Psoas muscle (tissue), 8 donors: ENCODE measurements around the gene CHST5. TPM values are rescaled to one million over a fixed set of nuclear protein-coding genes. Genes with fewer than 3 reads are reported as not detected.

ENCODE experiments used
- ATAC-seq, 4 donors: fragments of 200-7000 bp; cut with Tn5 transposase; one replicate each; pipeline ENCODE4 v1.9.1; 2020; ENCODE audit warnings: moderate library complexity in 3 of 4, mild to moderate bottlenecking in 2 of 4
- DNase-seq, 2 donors: peaks; one replicate each; pipeline ENCODE4 v3.0.0-alpha.2; 2020
- H3K27ac ChIP-seq: fragments of 200-600 bp; one replicate; pipeline ENCODE4 v1.8.0; 2022
- H3K27me3 ChIP-seq, 3 donors: fragments of 200-600 bp in 1 of 3; one replicate each; pipeline versions ENCODE4 v1.6.1 to v1.8.0; 2013 to 2022; ENCODE audit warnings: low read length in 2 of 3, mild to moderate bottlenecking in 2 of 3, moderate library complexity in 1 of 3; ENCODE audit not compliant: insufficient read depth in 3 of 3
- H3K36me3 ChIP-seq, 2 donors: fragments of 200-600 bp in 1 of 2; one replicate each; pipeline versions ENCODE4 v1.6.1 to v1.8.0; 2013 to 2022; ENCODE audit warnings: low read depth in 1 of 2, mild to moderate bottlenecking in 1 of 2, moderate library complexity in 1 of 2; ENCODE audit not compliant: insufficient read depth in 1 of 2
- H3K4me1 ChIP-seq: fragments of 200-600 bp; one replicate; pipeline ENCODE4 v1.8.0; 2022
- H3K4me3 ChIP-seq: fragments of 200-600 bp; one replicate; pipeline ENCODE4 v1.8.0; 2022; ENCODE audit warnings: mild to moderate bottlenecking
- H3K9me3 ChIP-seq: fragments of 200-600 bp; one replicate; pipeline ENCODE4 v1.8.0; 2022
- WGBS, 3 donors: extraction: QIAGEN DNeasy Blood & Tissue Kit; methylation state at CpG; one replicate each; pipeline versions ENCODE4 v1.1.6 to v1.1.7; 2013; 5-methylcytosine and 5-hydroxymethylcytosine counted together
- intact Hi-C, 2 donors: fragments of 100-400 bp; cut with DNase I; formaldehyde crosslinking; loops; one replicate each; pipeline versions ENCODE4 v1.11.0 to v1.14.2; 2022
- polyA plus RNA-seq, 3 donors: library from polyadenylated mRNA; stranded (reverse); fragments of 200-250 nt; gene quantifications; one replicate each; pipeline ENCODE4 v1.2.3, GENCODE V29; 2013
- total RNA-seq, 4 donors: library from RNA; stranded (reverse); fragmentation: NEBNext Ultra II Directional in 2 of 4; extraction: Animal tissue kit (Norgen Biotek cat#: 25700) in 2 of 4; gene quantifications; one replicate each; pipeline versions ENCODE4 v1.2.1 to v1.2.4, GENCODE V29; 2021 to 2023
- TF ChIP-seq, protein P1 (sequence below): fragments of 200-600 bp; IDR thresholded peaks from one replicate; pipeline ENCODE4 v1.8.0; 2022; ENCODE audit warnings: antibody characterized with exemption
- donor health status: healthy with polysubstance abuse.
- donor health status: DM: no; HTN: no; CAD: no; lungs with moderate emphysema.
- donor health status: Bipolar disorder and iron deficiency.
- donor health status: healthy.
- donor health status: DM: yes; HTN: yes; CAD: no.
- donor health status: DM: no; HTN: no; CAD: no.
- donor health status: DM: no; HTN: no; CAD: no.
- donor health status: DM: yes; HTN: yes; CAD: no.

Gene CHST5
- total and polyA plus RNA-seq, 7 donors = 0.04 to 0.27 (median 0.14) TPM; not detected in 4

DNA sequence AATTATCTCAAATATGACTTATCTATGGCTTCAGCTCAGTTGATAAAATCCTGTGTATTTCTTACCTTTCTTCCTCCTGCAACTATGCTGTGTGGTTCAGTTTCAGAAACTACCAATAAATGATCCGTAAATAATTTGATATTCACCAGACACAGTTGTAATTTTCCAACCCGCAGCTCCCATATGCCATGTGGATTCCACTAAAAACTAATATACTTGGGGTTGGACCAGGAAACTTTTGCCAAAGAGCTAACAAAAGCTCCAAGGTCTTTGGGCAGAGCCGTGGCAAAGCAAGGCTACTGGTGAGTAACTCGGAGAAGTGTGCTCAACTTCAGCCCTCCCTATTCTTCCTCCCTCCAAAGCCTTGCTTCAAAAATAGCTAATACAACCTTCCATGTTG is 38.4 kb downstream of the CHST5 start:
- intact Hi-C loops = no loop called here
- 49 to 67% (median 52%) methylated on average over 4 of the region's 4 CpGs for WGBS, 3 donors
- H3K9me3 ChIP-seq = no peaks in the 10 kb centered on the region
- H3K36me3 ChIP-seq = no peaks in the 10 kb centered on the region
- H3K4me3 ChIP-seq = no peak overlapping the region
- H3K27ac ChIP-seq = no peak overlapping the region
- TF ChIP-seq, protein P1, sequence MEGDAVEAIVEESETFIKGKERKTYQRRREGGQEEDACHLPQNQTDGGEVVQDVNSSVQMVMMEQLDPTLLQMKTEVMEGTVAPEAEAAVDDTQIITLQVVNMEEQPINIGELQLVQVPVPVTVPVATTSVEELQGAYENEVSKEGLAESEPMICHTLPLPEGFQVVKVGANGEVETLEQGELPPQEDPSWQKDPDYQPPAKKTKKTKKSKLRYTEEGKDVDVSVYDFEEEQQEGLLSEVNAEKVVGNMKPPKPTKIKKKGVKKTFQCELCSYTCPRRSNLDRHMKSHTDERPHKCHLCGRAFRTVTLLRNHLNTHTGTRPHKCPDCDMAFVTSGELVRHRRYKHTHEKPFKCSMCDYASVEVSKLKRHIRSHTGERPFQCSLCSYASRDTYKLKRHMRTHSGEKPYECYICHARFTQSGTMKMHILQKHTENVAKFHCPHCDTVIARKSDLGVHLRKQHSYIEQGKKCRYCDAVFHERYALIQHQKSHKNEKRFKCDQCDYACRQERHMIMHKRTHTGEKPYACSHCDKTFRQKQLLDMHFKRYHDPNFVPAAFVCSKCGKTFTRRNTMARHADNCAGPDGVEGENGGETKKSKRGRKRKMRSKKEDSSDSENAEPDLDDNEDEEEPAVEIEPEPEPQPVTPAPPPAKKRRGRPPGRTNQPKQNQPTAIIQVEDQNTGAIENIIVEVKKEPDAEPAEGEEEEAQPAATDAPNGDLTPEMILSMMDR = no peak
- DNase-seq = no peak
- H3K4me1 ChIP-seq = peaks cover 4% of the 10 kb centered on the region
- H3K27me3 ChIP-seq = peaks cover 0 to 25% (median 3%) of the 10 kb centered on the region in 3 donors
- no peak for ATAC-seq

DNA sequence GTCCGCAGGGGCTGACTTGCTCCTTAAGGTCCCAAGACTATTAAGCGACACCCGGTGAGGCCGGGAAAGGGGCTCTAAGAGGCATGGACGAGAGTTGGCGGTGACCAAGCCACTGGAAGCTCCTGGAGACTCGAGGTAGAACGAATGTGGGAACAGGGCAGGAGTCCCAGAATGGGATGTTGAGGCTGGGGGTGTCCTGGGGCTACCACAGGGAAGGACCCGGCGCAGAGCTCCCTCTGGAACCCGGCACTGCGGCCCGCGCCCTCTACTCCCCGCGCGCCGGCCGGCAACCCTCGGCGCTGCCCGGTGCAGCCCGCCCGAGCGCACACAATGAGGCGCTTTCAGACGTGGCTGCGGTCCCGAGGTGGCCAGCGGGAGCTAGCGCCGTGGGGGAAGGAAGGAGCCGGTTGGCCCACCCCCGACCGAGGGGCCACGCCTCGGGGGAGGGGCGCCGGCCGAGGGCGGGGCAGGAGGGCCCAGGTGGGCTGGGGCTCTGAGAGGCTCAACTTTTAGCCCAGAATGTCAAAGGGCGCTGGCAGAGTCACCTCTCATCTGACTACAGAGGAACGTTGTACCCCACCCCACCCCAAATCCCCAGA is 40.7 kb downstream of the CHST5 start, which contains the start of gene CHST6:
Gene CHST6 (minus strand): TSS at position 366 of the 599 bp plus-strand sequence. CDS start 15,613 bp downstream, outside the sequence.
- Histone ChIP-seq H3K36me3 (no peaks in the 10 kb centered on the region), H3K4me1 (peaks cover 4% of the 10 kb centered on the region), H3K27me3 (peaks cover 0 to 25% (median 3%) of the 10 kb centered on the region in 3 donors), H3K9me3 (no peaks in the 10 kb centered on the region), H3K4me3 (peak within 1 kb of the TSS; percentile 45), H3K27ac (no peak within 1 kb of the TSS)
- 3 to 5% (median 4%) methylated on average over 34 to 43 of the region's 43 CpGs for WGBS, 3 donors
- intact Hi-C loops = no loop called here
- DNase-seq = peak in 1 of 2 donors; percentile 33
- peak; percentile 13 to 52 (median 42) for ATAC-seq
- TF ChIP-seq, protein P1 = no peak

- Histone ChIP-seq H3K4me3 (peak overlapping the region; percentile 45), H3K9me3 (no peaks in the 10 kb centered on the region), H3K27me3 (peaks cover 0 to 25% (median 3%) of the 10 kb centered on the region in 3 donors), H3K27ac (no peak overlapping the region), H3K4me1 (peaks cover 4% of the 10 kb centered on the region), H3K36me3 (no peaks in the 10 kb centered on the region)
- DNase-seq (no peak), ATAC-seq (peak in 1 of 4 donors; percentile 19)
- TF ChIP-seq, protein P1 = no peak
- WGBS, 3 donors = 3 to 4% (median 3%) methylated on average over 26 of the region's 26 CpGs
- intact Hi-C loops = no loop called here
Observed at GRCh38 chr16:75494661-75495075, 41.2 kb downstream of the CHST5 start.

GRCh38 chr16:75494184-75494583 is 41.7 kb downstream of the CHST5 start:
- H3K4me3 ChIP-seq = peak overlapping the region; percentile 45
- no peak overlapping the region for H3K27ac ChIP-seq
- H3K36me3 ChIP-seq = no peaks in the 10 kb centered on the region
- WGBS, 3 donors = 28 to 44% (median 40%) methylated on average over 5 of the region's 5 CpGs
- H3K9me3 ChIP-seq = no peaks in the 10 kb centered on the region
- peaks cover 0 to 25% (median 3%) of the 10 kb centered on the region in 3 donors for H3K27me3 ChIP-seq
- TF ChIP-seq, protein P1 = no peak
- DNase-seq (no peak), ATAC-seq (no peak)
- intact Hi-C loops = no loop called here
- peaks cover 4% of the 10 kb centered on the region for H3K4me1 ChIP-seq
